Mesothelial cell of epicardium (in vitro differentiated cells): Measurements from ENCODE around the gene CEP70. TPM values are rescaled to one million over a fixed set of nuclear protein-coding genes. Genes with fewer than 3 reads are reported as not detected.

Source experiments
- DNase-seq, 2 experiments: peaks; one replicate each; pipeline ENCODE4 v3.0.0; 2021; ENCODE audit warnings: low spot score in 2 of 2; ENCODE audit not compliant: unreplicated experiment in 2 of 2
- H3K27ac Mint-ChIP-seq: 2 replicates; pipeline ENCODE4 v1.8.0; 2021; ENCODE audit warnings: mixed read lengths
- H3K27me3 Mint-ChIP-seq: 2 replicates; pipeline ENCODE4 v1.8.0; 2021; ENCODE audit warnings: low read depth, mixed read lengths
- H3K36me3 Mint-ChIP-seq: 2 replicates; pipeline ENCODE4 v1.8.0; 2021; ENCODE audit warnings: mixed read lengths
- H3K4me1 Mint-ChIP-seq: 2 replicates; pipeline ENCODE4 v1.8.0; 2021; ENCODE audit warnings: mixed read lengths
- H3K4me3 Mint-ChIP-seq: 2 replicates; pipeline ENCODE4 v1.8.0; 2021; ENCODE audit warnings: mild to moderate bottlenecking, moderate library complexity, mixed read lengths
- H3K9me3 Mint-ChIP-seq: 2 replicates; pipeline ENCODE4 v1.8.0; 2021; ENCODE audit warnings: mixed read lengths
- CTCF ChIP-seq: fragments of 200-600 bp; sonication (generic); IDR thresholded peaks from one replicate; pipeline ENCODE4 v1.5.0; 2021; ENCODE audit warnings: antibody characterized with exemption; ENCODE audit not compliant: unreplicated experiment
- total RNA-seq: library from RNA; stranded (reverse); gene quantifications from 3 replicates; pipeline ENCODE4 v1.2.1, GENCODE V29; 2021

Gene CEP70
- total RNA-seq, 1 donor from 2014 or later, result 51.5 TPM

- Mint-ChIP-seq H3K9me3 (peaks cover 6% of the 10 kb centered on the region), H3K27me3 (no peaks in the 10 kb centered on the region), H3K36me3 (no peaks in the 10 kb centered on the region), H3K4me1 (peaks cover 21% of the 10 kb centered on the region), H3K27ac (peak overlapping the region; percentile 98), H3K4me3 (peak overlapping the region; percentile 79)
- DNase-seq, result no peak
- no peak for TF ChIP-seq CTCF
Observed at GRCh38 chr3:138594935-138595610, 1.0 kb upstream of the CEP70 start.

GRCh38 chr3:138593488-138594149 lies 441 bp downstream of the CEP70 start:
- Mint-ChIP-seq H3K4me3 (peak overlapping the region; percentile 79), H3K27ac (peak overlapping the region; percentile 98), H3K36me3 (peaks cover 3% of the 10 kb centered on the region), H3K27me3 (no peaks in the 10 kb centered on the region), H3K9me3 (peaks cover 4% of the 10 kb centered on the region), H3K4me1 (peaks cover 21% of the 10 kb centered on the region)
- no peak for DNase-seq
- no peak for TF ChIP-seq CTCF

- no peak for DNase-seq
- Mint-ChIP-seq H3K27ac (no peak overlapping the region), H3K9me3 (peaks cover 5% of the 10 kb centered on the region), H3K27me3 (no peaks in the 10 kb centered on the region), H3K36me3 (peaks cover 22% of the 10 kb centered on the region), H3K4me1 (peaks cover 21% of the 10 kb centered on the region), H3K4me3 (no peak overlapping the region)
- TF ChIP-seq CTCF, result no peak
Observed at GRCh38 chr3:138591392-138591791, 2.7 kb downstream of the CEP70 start.

- no peaks in the 10 kb centered on the region for H3K27me3 Mint-ChIP-seq
- peaks cover 50% of the 10 kb centered on the region for H3K36me3 Mint-ChIP-seq
- no peak for TF ChIP-seq CTCF
- H3K27ac Mint-ChIP-seq, result peak overlapping the region; percentile 40
- H3K4me3 Mint-ChIP-seq, result no peak overlapping the region
- H3K9me3 Mint-ChIP-seq, result peaks cover 29% of the 10 kb centered on the region
- H3K4me1 Mint-ChIP-seq, result peaks cover 15% of the 10 kb centered on the region
- DNase-seq, result no peak
Observed at GRCh38 chr3:138588445-138588844, 5.6 kb downstream of the CEP70 start.

GRCh38 chr3:138587374-138587773 lies 6.7 kb downstream of the CEP70 start:
- H3K27me3 Mint-ChIP-seq, result no peaks in the 10 kb centered on the region
- peaks cover 58% of the 10 kb centered on the region for H3K36me3 Mint-ChIP-seq
- H3K9me3 Mint-ChIP-seq, result peaks cover 34% of the 10 kb centered on the region
- H3K27ac Mint-ChIP-seq, result no peak overlapping the region
- TF ChIP-seq CTCF, result no peak
- no peak for DNase-seq
- H3K4me3 Mint-ChIP-seq, result no peak overlapping the region
- peaks cover 7% of the 10 kb centered on the region for H3K4me1 Mint-ChIP-seq
